Camera-type eye (tissue), 1 donor: ENCODE measurements around the gene RXYLT1. TPM values are rescaled to one million over a fixed set of nuclear protein-coding genes. Genes with fewer than 3 reads are reported as not detected.

Experiments
- total RNA-seq: library from RNA; depleted of rRNA; stranded (reverse); fragments of >200 nt; gene quantifications from one replicate; pipeline ENCODE4 v1.2.3, GENCODE V29; 2014

The RXYLT1 gene, protein sequence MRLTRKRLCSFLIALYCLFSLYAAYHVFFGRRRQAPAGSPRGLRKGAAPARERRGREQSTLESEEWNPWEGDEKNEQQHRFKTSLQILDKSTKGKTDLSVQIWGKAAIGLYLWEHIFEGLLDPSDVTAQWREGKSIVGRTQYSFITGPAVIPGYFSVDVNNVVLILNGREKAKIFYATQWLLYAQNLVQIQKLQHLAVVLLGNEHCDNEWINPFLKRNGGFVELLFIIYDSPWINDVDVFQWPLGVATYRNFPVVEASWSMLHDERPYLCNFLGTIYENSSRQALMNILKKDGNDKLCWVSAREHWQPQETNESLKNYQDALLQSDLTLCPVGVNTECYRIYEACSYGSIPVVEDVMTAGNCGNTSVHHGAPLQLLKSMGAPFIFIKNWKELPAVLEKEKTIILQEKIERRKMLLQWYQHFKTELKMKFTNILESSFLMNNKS
- 18.9 TPM for total RNA-seq

GRCh38 chr12:63779498-63780481 lies at the start of gene RXYLT1:
Gene RXYLT1 (plus strand): TSS chr12:63779909. CDS start chr12:63779961, 52 bp downstream.

DNA sequence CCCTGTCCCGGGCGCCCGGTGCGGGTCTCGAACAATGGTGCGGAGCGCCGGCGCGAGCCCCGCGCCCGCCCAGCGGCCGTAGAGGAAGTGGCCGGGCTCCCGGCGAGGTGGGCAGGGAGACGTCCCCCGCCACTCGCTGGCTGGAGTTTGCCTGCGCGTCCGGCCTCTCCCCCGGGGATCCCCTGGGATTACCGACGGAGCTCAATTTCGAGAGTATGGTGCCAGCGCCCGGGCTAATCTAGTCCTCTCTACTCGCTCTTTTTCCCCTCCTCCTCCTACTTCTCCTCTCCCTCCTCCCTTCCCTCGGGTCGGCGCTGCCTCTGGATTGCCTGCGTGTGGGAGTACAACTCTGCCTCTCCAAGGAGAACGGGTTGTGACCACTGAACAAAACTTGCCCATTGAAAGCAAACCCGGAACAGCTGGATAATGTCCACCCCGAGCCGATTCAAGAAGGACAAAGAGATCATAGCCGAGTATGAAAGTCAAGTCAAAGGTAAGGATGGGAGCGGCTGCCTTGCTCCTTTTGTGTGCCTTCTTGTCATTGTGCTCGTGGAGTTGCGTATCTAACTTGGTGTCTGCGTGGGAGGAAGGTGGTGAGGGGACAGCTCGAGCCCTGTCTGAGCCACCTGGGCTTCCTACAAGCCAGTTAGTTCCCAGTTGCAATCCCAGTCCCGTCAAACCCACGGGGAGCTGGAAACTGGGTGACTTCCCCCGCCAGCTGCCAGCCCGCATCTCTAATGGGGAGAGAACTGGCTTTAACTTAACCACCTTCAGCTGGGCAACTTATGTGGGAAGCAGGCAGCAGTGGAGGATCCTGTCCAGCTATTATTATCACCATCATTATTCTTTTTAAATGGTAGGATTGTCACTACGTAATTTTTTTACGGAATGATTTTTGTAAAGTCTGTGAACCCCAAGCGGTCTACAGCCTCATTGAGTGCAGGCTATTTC lies 65.0 kb downstream of the RXYLT1 start, which contains the start of gene SRGAP1:
Gene SRGAP1 (plus strand): TSS at position 310 of the 951 bp plus-strand sequence. CDS start 117 bp downstream, at position 427.

Other genes with a start within 250 kb of the RXYLT1 start
- gene DPY19L2, start 111.4 kb upstream of the RXYLT1 start, total RNA-seq, result 58.8 TPM
- gene SRGAP1, start 64.8 kb downstream of the RXYLT1 start, total RNA-seq, result 13.7 TPM